Tibial nerve (tissue), 4 donors: ENCODE measurements around the gene MED22. TPM values are rescaled to one million over a fixed set of nuclear protein-coding genes. Genes with fewer than 3 reads are reported as not detected.
"Not testable (repeated sequence)": the region's sequence is repeated elsewhere in the genome, so short reads cannot be mapped to it uniquely, and the experiment has no call there.

Source experiments
- DNase-seq, 2 donors: peaks; one replicate each; pipeline ENCODE4 v3.0.0-alpha.2; 2019; ENCODE audit warnings: low spot score in 2 of 2
- H3K27ac ChIP-seq, 4 donors: fragments of 200-600 bp; sonication (generic) in 3 of 4; one replicate each; pipeline ENCODE4 v1.5.1; 2017 to 2019; ENCODE audit warnings: mild to moderate bottlenecking in 1 of 4
- H3K27me3 ChIP-seq, 2 donors: fragments of 200-600 bp; sonication (generic) in 1 of 2; one replicate each; pipeline versions ENCODE4 v1.5.1 to v1.6.0; 2017 to 2019
- H3K36me3 ChIP-seq, 3 donors: fragments of 200-600 bp; sonication (generic); one replicate each; pipeline ENCODE4 v1.5.1; 2018 to 2019
- H3K4me1 ChIP-seq, 4 donors: fragments of 200-600 bp; sonication (generic) in 3 of 4; one replicate each; pipeline ENCODE4 v1.5.1; 2017 to 2019
- H3K4me3 ChIP-seq, 4 donors: fragments of 200-600 bp; sonication (generic) in 3 of 4; one replicate each; pipeline ENCODE4 v1.5.1; 2017 to 2019; ENCODE audit warnings: mild to moderate bottlenecking in 1 of 4, moderate library complexity in 1 of 4
- H3K9me3 ChIP-seq, 4 donors: fragments of 200-600 bp; sonication (generic) in 3 of 4; one replicate each; pipeline ENCODE4 v1.5.1; 2017 to 2019
- EP300 ChIP-seq, 2 donors: sonication (generic); formaldehyde crosslinking; IDR thresholded peaks; one replicate each; pipeline ENCODE4 v1.6.1; 2017; ENCODE audit warnings: antibody characterized with exemption in 2 of 2, mild to moderate bottlenecking in 1 of 2
- POLR2A ChIP-seq, 2 donors: fragments of 450-650 bp; IDR thresholded peaks; one replicate each; pipeline ENCODE4 v1.6.1; 2017; ENCODE audit warnings: antibody characterized with exemption in 2 of 2, mild to moderate bottlenecking in 2 of 2, moderate library complexity in 2 of 2
- WGBS, 2 donors: methylation state at CpG; one replicate each; pipeline ENCODE4 v1.1.5; 2018; 5-methylcytosine and 5-hydroxymethylcytosine counted together
- total RNA-seq, 4 donors: library from RNA; depleted of rRNA; stranded (reverse); fragments of >200 nt; gene quantifications; one replicate each; pipeline ENCODE4 v1.1.0, GENCODE V29; 2016
- TF ChIP-seq, protein P1 (sequence below), 5 experiments: fragments of 200-600 bp in 3 of 5; fragments of 450-650 bp in 2 of 5; sonication (generic) in 3 of 5; IDR thresholded peaks; one replicate each; pipeline ENCODE4 v1.5.1; 2016 to 2019; ENCODE audit warnings: antibody characterized with exemption in 5 of 5, mild to moderate bottlenecking in 3 of 5, moderate library complexity in 2 of 5

MED22 gene
- total RNA-seq, 4 donors from 2014 or later = 29.3 to 63.6 (median 39.2) TPM

DNA sequence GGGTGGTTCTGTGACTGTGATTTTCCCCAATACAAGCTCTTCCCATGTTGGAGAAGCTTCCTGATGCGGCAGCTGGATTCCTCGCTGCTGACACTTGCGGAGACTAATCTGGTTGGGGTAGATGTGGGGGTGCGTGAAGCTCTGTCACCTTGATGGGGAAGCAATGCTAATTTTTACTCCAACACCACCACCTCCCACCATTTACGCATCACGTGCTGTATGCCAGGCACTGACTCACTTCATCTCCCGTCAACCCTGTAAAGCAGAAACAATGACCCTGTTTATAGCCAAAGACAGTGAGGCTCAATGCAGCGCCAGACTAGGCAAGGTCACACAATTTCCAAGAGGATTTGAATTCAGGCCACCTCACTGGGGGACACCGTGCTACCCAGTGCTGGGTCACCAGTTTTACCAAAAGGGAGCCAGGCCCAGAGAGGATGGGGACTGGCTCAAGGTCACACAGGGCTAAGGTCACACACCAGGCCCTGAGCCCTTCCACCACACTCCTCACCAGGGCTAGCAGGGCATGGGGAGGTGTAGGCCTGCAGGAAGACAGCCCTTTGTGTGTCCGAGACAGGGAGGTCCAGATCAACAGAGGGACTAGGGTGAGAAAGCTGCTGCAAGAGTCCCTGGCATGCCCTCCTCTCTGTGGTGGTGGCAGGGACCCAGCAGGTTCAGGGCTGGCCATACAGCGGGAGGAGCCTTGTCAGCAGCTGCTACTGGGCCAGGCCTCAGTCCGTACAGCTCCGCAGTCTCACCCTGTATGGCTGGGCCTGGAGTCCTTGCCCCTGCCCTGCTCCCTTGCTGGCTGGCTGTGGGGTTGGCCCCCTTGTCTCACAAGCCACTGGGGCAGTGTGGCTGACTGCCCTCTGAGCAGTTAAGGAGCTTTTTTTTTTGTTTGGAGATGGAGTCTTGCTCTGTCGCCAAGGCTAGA lies 31.5 kb upstream of the MED22 start:
- peak overlapping the region in 1 of 4 donors; percentile 43 for H3K27ac ChIP-seq
- H3K27me3 ChIP-seq = no peaks in the 10 kb centered on the region
- WGBS, 2 donors = 60 to 71% methylated on average over 11 to 13 of the region's 14 CpGs

DNA sequence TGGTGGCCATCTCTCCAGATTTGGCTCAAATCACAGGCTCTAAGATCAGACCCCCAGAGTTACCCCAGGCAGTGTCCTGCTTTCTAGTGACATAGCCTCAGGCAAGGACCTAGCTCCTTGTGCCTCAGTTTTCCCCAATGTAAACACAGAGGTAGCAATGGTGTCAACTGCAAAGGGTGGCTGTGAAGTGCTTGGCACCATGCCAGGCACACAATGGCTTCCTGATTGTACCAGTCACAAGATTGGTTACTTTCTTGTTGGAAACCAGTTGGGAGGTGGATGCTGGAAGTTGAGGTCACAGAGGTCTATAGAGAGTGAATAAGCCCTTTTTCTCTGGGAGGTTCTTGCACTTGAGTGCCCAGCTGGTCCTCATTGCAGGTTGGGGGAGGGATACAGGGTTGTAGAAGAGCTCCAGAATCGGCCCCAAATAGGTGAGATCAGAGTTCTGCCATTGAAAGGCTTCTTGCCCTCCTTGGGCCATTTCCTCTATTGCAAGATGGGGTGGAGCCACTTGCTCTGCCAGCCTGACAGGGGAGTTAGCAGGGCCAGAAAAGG lies 30.6 kb upstream of the MED22 start:
- peaks cover 0 to 5% (median 0%) of the 10 kb centered on the region in 4 donors for H3K9me3 ChIP-seq
- no peaks in the 10 kb centered on the region for H3K36me3 ChIP-seq
- H3K27ac ChIP-seq = peak overlapping the region in 1 of 4 donors; percentile 28
- H3K27me3 ChIP-seq = no peaks in the 10 kb centered on the region
- TF ChIP-seq, protein P1, sequence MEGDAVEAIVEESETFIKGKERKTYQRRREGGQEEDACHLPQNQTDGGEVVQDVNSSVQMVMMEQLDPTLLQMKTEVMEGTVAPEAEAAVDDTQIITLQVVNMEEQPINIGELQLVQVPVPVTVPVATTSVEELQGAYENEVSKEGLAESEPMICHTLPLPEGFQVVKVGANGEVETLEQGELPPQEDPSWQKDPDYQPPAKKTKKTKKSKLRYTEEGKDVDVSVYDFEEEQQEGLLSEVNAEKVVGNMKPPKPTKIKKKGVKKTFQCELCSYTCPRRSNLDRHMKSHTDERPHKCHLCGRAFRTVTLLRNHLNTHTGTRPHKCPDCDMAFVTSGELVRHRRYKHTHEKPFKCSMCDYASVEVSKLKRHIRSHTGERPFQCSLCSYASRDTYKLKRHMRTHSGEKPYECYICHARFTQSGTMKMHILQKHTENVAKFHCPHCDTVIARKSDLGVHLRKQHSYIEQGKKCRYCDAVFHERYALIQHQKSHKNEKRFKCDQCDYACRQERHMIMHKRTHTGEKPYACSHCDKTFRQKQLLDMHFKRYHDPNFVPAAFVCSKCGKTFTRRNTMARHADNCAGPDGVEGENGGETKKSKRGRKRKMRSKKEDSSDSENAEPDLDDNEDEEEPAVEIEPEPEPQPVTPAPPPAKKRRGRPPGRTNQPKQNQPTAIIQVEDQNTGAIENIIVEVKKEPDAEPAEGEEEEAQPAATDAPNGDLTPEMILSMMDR (IDR thresholded peaks at IDR 0.05) = no peak
- TF ChIP-seq EP300 (IDR thresholded peaks at IDR 0.05) (no peak), POLR2A (IDR thresholded peaks at IDR 0.05) (no peak)
- DNase-seq = no peak
- WGBS, 2 donors = 37 to 43% methylated on average over 1 of the region's 1 CpG
- peaks cover 0 to 32% (median 14%) of the 10 kb centered on the region in 4 donors for H3K4me1 ChIP-seq
- no peak overlapping the region for H3K4me3 ChIP-seq

More for the DNA sequence above, 31.5 kb upstream of the MED22 start:
- DNase-seq = no peak
- no peak overlapping the region for H3K4me3 ChIP-seq
- no peak for TF ChIP-seq EP300 (IDR thresholded peaks at IDR 0.05)
- TF ChIP-seq, protein P1 (IDR thresholded peaks at IDR 0.05) = no peak
- no peak for TF ChIP-seq POLR2A (IDR thresholded peaks at IDR 0.05)
- H3K36me3 ChIP-seq = no peaks in the 10 kb centered on the region
- peaks cover 0 to 23% (median 7%) of the 10 kb centered on the region in 4 donors for H3K4me1 ChIP-seq
- peaks cover 0 to 5% (median 0%) of the 10 kb centered on the region in 4 donors for H3K9me3 ChIP-seq

- TF ChIP-seq POLR2A (IDR thresholded peaks at IDR 0.05) = no peak
- no peak for TF ChIP-seq EP300 (IDR thresholded peaks at IDR 0.05)
- TF ChIP-seq, protein P1 (IDR thresholded peaks at IDR 0.05) = no peak
- no peak overlapping the region for H3K4me3 ChIP-seq
- H3K9me3 ChIP-seq = peaks cover 0 to 5% (median 0%) of the 10 kb centered on the region in 4 donors
- peaks cover 0 to 2% (median 0%) of the 10 kb centered on the region in 3 donors for H3K36me3 ChIP-seq
- DNase-seq = no peak
- no peak overlapping the region for H3K27ac ChIP-seq
- H3K27me3 ChIP-seq = no peaks in the 10 kb centered on the region
- peaks cover 0 to 39% (median 20%) of the 10 kb centered on the region in 4 donors for H3K4me1 ChIP-seq
- WGBS, 2 donors = 74 to 77% methylated on average over 6 of the region's 6 CpGs
Measured at GRCh38 chr9:133377721-133378216, 29.8 kb upstream of the MED22 start.

DNA sequence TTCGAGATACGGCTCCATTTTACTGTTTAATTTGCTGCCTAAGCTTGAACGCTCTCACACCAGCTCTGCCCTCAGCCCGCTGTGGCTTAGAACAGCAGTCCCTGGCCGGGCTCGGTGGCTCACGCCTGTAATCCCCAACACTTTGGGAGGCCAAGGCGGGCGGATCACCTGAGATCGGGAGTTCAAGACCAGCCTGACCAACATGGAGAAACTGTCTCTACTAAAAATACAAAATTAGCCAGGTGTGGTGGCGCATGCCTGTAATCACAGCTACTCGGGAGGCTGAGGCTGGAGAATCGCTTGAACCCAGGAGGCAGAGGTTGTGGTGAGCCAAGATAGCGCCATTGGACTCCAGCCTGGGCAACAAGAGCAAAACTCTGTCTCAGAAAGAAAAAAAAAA lies 29.3 kb upstream of the MED22 start:
- H3K27me3 ChIP-seq, DNase-seq, H3K36me3 ChIP-seq, H3K9me3 ChIP-seq, H3K27ac ChIP-seq, H3K4me3 ChIP-seq: not testable (repeated sequence)
- peaks cover 0 to 44% (median 25%) of the 10 kb centered on the region in 4 donors for H3K4me1 ChIP-seq
- 91 to 92% methylated on average over 14 of the region's 14 CpGs for WGBS, 2 donors

DNA sequence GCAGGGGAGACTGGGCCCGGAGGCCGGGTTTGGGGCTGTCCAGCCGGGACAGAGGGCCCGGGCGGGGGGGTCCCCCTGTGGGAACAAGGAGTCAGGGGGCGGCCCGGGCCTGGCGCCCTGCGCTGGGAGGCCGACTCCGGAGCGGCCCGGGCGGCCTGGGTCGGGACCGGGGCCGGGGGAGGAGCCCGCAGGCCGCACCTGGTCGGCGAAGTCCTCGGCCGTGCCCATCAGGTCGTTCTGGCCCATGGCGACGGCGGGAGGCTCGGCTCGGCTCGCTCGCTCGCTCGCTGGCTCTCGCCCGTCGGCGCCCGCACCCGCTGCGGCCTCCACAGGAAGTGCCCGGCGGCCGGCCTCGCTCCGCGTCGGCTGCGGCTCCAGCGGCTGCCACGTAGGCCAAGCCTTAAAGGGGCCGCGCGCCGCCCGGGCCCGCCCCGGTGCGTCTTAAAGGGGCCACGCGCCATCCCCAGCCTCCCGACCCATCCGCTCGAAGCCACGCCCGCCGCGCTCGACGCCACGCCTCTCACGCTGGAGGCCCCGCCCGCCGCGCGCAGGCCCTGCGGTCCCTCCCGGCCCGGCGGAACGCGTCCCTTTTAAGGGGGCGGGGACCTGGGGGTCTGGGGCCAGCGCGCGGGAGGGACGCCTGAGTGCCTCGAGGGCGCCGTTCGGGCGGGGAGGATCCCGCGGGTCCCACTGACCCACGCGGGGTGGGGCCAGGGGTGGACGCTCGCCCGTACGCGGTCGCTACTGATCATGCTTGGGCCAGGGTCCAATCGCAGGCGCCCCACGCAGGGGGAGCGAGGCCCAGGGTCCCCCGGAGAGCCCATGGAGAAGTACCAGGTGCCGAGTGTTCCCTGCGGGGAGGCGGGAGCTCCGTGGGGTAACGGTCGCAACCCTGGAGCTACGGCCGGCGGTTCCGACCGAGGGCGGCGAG lies 28.1 kb upstream of the MED22 start, which contains the start of the genes STKLD1 and SURF4:
Gene STKLD1 (plus strand): TSS at position 643 of the 931 bp plus-strand sequence. CDS start 108 bp downstream, at position 751.
Gene SURF4 (minus strand): TSS at position 337 of the 931 bp plus-strand sequence. CDS start 91 bp downstream, at position 246.
- Histone ChIP-seq H3K27ac (peak within 1 kb of the TSS; percentile 84 to 99 (median 95)), H3K9me3 (peaks cover 0 to 5% (median 0%) of the 10 kb centered on the region in 4 donors), H3K27me3 (no peaks in the 10 kb centered on the region), H3K4me3 (peak within 1 kb of the TSS; percentile 83 to 98 (median 94)), H3K36me3 (peaks cover 0 to 11% (median 0%) of the 10 kb centered on the region in 3 donors), H3K4me1 (peaks cover 0 to 57% (median 37%) of the 10 kb centered on the region in 4 donors)
- DNase-seq = peak; percentile 92 to 94
- WGBS, 2 donors = 0 to 1% methylated on average over 25 to 40 of the region's 120 CpGs
- TF ChIP-seq, protein P1 (IDR thresholded peaks at IDR 0.05) = peak in 2 of 5 experiments; percentile 60 to 75
- TF ChIP-seq EP300 (IDR thresholded peaks at IDR 0.05) = peak in 1 of 2 donors; percentile 75
- TF ChIP-seq POLR2A (IDR thresholded peaks at IDR 0.05) = peak; percentile 85 to 93
